ENCODE measurements around the gene ANK3. TPM values are rescaled to one million over a fixed set of nuclear protein-coding genes. Genes with fewer than 3 reads are reported as not detected.

ANK3 gene
- total RNA-seq, 1 experiment from 2014 or later = 15.3 TPM

DNA sequence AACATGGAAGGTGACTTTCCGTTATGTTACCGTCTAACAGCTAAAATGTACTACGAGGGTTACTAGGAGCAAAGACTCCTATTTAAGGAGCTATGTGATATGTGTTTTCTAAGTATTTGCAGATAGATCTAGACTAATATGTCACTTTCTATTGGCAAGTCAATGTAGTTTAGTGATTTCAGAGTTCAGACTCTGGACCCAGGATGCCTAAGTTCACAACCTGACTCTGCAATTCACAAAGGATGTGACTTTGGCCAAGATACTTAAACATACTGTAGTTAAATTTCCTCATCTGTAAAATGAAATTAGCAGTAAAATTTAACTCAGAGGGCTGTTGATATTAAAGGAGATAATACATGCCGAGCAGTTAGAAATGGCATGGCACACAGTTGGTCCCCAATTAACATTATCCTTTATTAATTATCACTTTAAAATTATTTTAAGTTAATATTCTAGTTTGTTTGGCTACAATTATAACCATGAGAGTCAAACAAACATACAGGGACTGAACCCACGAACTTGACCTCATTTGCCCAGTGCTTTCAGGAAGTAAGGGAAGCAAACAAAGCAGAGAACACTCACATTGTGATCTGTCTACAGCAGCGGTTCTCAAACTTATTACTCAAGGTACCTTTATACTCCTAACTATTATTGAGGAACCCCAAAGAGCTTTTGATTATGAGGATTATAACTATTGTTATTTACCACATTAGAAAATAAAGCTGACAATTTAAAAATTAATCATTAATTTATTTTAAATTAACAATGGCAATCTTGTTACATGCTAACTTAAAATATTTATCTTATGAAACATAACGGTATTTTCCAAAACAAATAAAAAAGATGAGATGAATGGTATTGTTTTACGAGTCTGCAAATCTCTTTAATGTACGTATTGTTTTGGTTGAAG is 94.4 kb downstream of the ANK3 start:
- no peaks in the 10 kb centered on the region for H4K20me1 ChIP-seq (ENCODE audit: insufficient read depth)
- no peaks in the 10 kb centered on the region for H3K9me3 ChIP-seq (ENCODE audit: control insufficient read depth in 1 of 2, insufficient read depth in 1 of 2, low read depth in 1 of 2, low read length in 2 of 2)
- RAD21 ChIA-PET (ENCODE audit: low non-redundant PET in 1 of 2, low total read pairs in 2 of 2, uncharacterized antibody in 2 of 2, unreplicated experiment in 2 of 2) = no interaction called here
- no peak overlapping the region for H3K4me3 ChIP-seq (replicated peaks in 1 of 2; ENCODE audit: low read depth in 1 of 2, low read length in 2 of 2)
- H3K79me2 ChIP-seq (ENCODE audit: insufficient read depth, low read length) = no peaks in the 10 kb centered on the region
- no peaks in the 10 kb centered on the region for H3K36me3 ChIP-seq (ENCODE audit: control insufficient read depth in 1 of 2, insufficient read depth in 2 of 2, low read length in 2 of 2)
- no peaks in the 10 kb centered on the region for H3K4me1 ChIP-seq (ENCODE audit: control insufficient read depth in 1 of 2, insufficient read depth in 2 of 2, low read length in 2 of 2)
- intact Hi-C loops (cut with micrococcal nuclease) = no loop called here
- POLR2A ChIA-PET = no interaction called here
- TF ChIP-seq TCF7L2 (IDR thresholded peaks at IDR 0.05; ENCODE audit: borderline replicate concordance, extremely low read depth, insufficient read depth, insufficient read length) (no peak), EGR1 (IDR thresholded peaks at IDR 0.05; ENCODE audit: low read depth) (no peak), EZH2phosphoT487 (IDR thresholded peaks at IDR 0.05; ENCODE audit: borderline replicate concordance) (no peak), JUND (IDR thresholded peaks at IDR 0.05) (no peak), SIN3A (IDR thresholded peaks at IDR 0.05; ENCODE audit: low read depth) (no peak), POLR2A (IDR thresholded peaks at IDR 0.05; ENCODE audit: borderline replicate concordance, extremely low read depth, insufficient read depth, insufficient read length) (no peak), ZNF274 (IDR thresholded peaks at IDR 0.05; ENCODE audit: low read depth, low read length) (no peak), ZFX (IDR thresholded peaks at IDR 0.05) (no peak), EZH2 (IDR thresholded peaks at IDR 0.05) (no peak), YY1 (IDR thresholded peaks at IDR 0.05; ENCODE audit: extremely low read depth, insufficient replicate concordance, low read depth, low read length) (no peak)
- TF ChIP-seq, protein P1, sequence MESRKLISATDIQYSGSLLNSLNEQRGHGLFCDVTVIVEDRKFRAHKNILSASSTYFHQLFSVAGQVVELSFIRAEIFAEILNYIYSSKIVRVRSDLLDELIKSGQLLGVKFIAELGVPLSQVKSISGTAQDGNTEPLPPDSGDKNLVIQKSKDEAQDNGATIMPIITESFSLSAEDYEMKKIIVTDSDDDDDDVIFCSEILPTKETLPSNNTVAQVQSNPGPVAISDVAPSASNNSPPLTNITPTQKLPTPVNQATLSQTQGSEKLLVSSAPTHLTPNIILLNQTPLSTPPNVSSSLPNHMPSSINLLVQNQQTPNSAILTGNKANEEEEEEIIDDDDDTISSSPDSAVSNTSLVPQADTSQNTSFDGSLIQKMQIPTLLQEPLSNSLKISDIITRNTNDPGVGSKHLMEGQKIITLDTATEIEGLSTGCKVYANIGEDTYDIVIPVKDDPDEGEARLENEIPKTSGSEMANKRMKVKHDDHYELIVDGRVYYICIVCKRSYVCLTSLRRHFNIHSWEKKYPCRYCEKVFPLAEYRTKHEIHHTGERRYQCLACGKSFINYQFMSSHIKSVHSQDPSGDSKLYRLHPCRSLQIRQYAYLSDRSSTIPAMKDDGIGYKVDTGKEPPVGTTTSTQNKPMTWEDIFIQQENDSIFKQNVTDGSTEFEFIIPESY (IDR thresholded peaks at IDR 0.05; ENCODE audit: extremely low read depth, insufficient replicate concordance, low read length) = no peak
- TF ChIP-seq, protein P2, sequence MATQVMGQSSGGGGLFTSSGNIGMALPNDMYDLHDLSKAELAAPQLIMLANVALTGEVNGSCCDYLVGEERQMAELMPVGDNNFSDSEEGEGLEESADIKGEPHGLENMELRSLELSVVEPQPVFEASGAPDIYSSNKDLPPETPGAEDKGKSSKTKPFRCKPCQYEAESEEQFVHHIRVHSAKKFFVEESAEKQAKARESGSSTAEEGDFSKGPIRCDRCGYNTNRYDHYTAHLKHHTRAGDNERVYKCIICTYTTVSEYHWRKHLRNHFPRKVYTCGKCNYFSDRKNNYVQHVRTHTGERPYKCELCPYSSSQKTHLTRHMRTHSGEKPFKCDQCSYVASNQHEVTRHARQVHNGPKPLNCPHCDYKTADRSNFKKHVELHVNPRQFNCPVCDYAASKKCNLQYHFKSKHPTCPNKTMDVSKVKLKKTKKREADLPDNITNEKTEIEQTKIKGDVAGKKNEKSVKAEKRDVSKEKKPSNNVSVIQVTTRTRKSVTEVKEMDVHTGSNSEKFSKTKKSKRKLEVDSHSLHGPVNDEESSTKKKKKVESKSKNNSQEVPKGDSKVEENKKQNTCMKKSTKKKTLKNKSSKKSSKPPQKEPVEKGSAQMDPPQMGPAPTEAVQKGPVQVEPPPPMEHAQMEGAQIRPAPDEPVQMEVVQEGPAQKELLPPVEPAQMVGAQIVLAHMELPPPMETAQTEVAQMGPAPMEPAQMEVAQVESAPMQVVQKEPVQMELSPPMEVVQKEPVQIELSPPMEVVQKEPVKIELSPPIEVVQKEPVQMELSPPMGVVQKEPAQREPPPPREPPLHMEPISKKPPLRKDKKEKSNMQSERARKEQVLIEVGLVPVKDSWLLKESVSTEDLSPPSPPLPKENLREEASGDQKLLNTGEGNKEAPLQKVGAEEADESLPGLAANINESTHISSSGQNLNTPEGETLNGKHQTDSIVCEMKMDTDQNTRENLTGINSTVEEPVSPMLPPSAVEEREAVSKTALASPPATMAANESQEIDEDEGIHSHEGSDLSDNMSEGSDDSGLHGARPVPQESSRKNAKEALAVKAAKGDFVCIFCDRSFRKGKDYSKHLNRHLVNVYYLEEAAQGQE (IDR thresholded peaks at IDR 0.05; ENCODE audit: low read depth) = no peak
- TF ChIP-seq, protein P3, sequence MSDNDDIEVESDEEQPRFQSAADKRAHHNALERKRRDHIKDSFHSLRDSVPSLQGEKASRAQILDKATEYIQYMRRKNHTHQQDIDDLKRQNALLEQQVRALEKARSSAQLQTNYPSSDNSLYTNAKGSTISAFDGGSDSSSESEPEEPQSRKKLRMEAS (IDR thresholded peaks at IDR 0.05) = no peak
- TF ChIP-seq, protein P4, sequence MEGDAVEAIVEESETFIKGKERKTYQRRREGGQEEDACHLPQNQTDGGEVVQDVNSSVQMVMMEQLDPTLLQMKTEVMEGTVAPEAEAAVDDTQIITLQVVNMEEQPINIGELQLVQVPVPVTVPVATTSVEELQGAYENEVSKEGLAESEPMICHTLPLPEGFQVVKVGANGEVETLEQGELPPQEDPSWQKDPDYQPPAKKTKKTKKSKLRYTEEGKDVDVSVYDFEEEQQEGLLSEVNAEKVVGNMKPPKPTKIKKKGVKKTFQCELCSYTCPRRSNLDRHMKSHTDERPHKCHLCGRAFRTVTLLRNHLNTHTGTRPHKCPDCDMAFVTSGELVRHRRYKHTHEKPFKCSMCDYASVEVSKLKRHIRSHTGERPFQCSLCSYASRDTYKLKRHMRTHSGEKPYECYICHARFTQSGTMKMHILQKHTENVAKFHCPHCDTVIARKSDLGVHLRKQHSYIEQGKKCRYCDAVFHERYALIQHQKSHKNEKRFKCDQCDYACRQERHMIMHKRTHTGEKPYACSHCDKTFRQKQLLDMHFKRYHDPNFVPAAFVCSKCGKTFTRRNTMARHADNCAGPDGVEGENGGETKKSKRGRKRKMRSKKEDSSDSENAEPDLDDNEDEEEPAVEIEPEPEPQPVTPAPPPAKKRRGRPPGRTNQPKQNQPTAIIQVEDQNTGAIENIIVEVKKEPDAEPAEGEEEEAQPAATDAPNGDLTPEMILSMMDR (IDR thresholded peaks at IDR 0.05 in 2 of 3, conservative IDR thresholded peaks at IDR 0.05 in 1 of 3; ENCODE audit: borderline replicate concordance in 1 of 3, insufficient read depth in 1 of 3, low read depth in 2 of 3, low read length in 2 of 3) = no peak
- no peak overlapping the region for H3K9ac ChIP-seq (ENCODE audit: low read length)
- ATAC-seq (no peak), DNase-seq (ENCODE audit: low read depth, low spot score) (no peak)
- H3K4me2 ChIP-seq (ENCODE audit: low read length) = no peak overlapping the region
- H3K9me2 ChIP-seq (ENCODE audit: insufficient read depth) = no peaks in the 10 kb centered on the region
- no peak overlapping the region for H2AFZ ChIP-seq (ENCODE audit: low read depth, low read length, poor library complexity, severe bottlenecking)
- no peak overlapping the region for H3K27ac ChIP-seq (ENCODE audit: low read depth, low read length)
- no peaks in the 10 kb centered on the region for H3K27me3 ChIP-seq (ENCODE audit: insufficient read depth, low read length)
- CTCF ChIA-PET = interaction anchor here (0.6 kb wide), 1 partner anchor 195 kb away, joined by 3 read pairs; no protein-coding TSS in a partner anchor
- BruUV-seq (replicated peaks) = no TSS peak
